Smooth muscle cell (in vitro differentiated cells): ENCODE measurements around the gene PRG2. TPM values are rescaled to one million over a fixed set of nuclear protein-coding genes. Genes with fewer than 3 reads are reported as not detected.

ENCODE experiments used
- DNase-seq: peaks from one replicate; lab custom pipeline; 2025; ENCODE audit not compliant: unreplicated experiment; lab: John Stamatoyannopoulos, UW
- H2AFZ ChIP-seq: fragments of 200-600 bp; sonication (generic); 2 replicates; pipeline ENCODE4 v1.6.0; 2016; ENCODE audit warnings: antibody characterized with exemption, low read depth, mild to moderate bottlenecking
- H3F3A ChIP-seq: fragments of 200-600 bp; sonication (generic); 2 replicates; pipeline ENCODE4 v1.6.0; 2017; ENCODE audit warnings: antibody characterized with exemption, low read depth
- H3K27ac ChIP-seq: fragments of 200-600 bp; sonication (generic); 2 replicates; pipeline ENCODE4 v1.5.1; 2016; ENCODE audit warnings: low read depth, mild to moderate bottlenecking
- H3K27me3 ChIP-seq: fragments of 200-600 bp; sonication (generic); 2 replicates; pipeline ENCODE4 v1.6.1; 2016; ENCODE audit warnings: low read depth, mild to moderate bottlenecking
- H3K36me3 ChIP-seq: fragments of 200-600 bp; sonication (generic); 2 replicates; pipeline ENCODE4 v1.5.1; 2016; ENCODE audit warnings: low read depth
- H3K4me1 ChIP-seq: fragments of 200-600 bp; sonication (generic); 2 replicates; pipeline ENCODE4 v1.5.1; 2016; ENCODE audit warnings: low read depth
- H3K4me2 ChIP-seq: fragments of 200-600 bp; sonication (generic); 2 replicates; pipeline ENCODE4 v1.6.0; 2016; ENCODE audit warnings: mild to moderate bottlenecking
- H3K4me3 ChIP-seq: fragments of 200-600 bp; sonication (generic); 2 replicates; pipeline ENCODE4 v1.5.1; 2016; ENCODE audit warnings: mild to moderate bottlenecking
- H3K79me2 ChIP-seq: fragments of 200-600 bp; sonication (generic); 2 replicates; pipeline ENCODE4 v1.6.0; 2016; ENCODE audit warnings: low read depth, mild to moderate bottlenecking
- H3K9ac ChIP-seq: fragments of 200-600 bp; sonication (generic); 2 replicates; pipeline ENCODE4 v1.6.0; 2016; ENCODE audit warnings: low read depth
- H3K9me3 ChIP-seq: fragments of 200-600 bp; sonication (generic); replicated peaks from 2 replicates; pipeline ENCODE4 v1.5.1; 2016; ENCODE audit warnings: low read depth
- H4K20me1 ChIP-seq: fragments of 200-600 bp; sonication (generic); 2 replicates; pipeline ENCODE4 v1.6.0; 2016; ENCODE audit warnings: low read depth
- WGBS: methylation state at CpG from one replicate; pipeline ENCODE4 v1.1.7; 2016; ENCODE audit warnings: low lambda C conversion rate; 5-methylcytosine and 5-hydroxymethylcytosine counted together
- polyA plus RNA-seq: library from polyadenylated mRNA; unstranded; fragments of >200 nt; fragmentation: Nextera tagmentation; extraction: Ambion mirVana; gene quantifications from 2 replicates; pipeline ENCODE4 v1.2.1, GENCODE V29; 2016
- total RNA-seq: library from RNA; depleted of rRNA; stranded (reverse); fragments of >200 nt; gene quantifications from 2 replicates; pipeline ENCODE4 v1.2.3, GENCODE V29; 2014
- TF ChIP-seq, protein P1 (sequence below): fragments of 200-600 bp; sonication (generic); IDR thresholded peaks from 2 replicates; pipeline ENCODE4 v1.5.1; 2017; ENCODE audit warnings: borderline replicate concordance, mild to moderate bottlenecking, antibody characterized with exemption; ENCODE audit not compliant: insufficient read depth, poor library complexity, severe bottlenecking

PRG2 gene
- total and polyA plus RNA-seq, 2 experiments from 2014 or later = not detected

DNA sequence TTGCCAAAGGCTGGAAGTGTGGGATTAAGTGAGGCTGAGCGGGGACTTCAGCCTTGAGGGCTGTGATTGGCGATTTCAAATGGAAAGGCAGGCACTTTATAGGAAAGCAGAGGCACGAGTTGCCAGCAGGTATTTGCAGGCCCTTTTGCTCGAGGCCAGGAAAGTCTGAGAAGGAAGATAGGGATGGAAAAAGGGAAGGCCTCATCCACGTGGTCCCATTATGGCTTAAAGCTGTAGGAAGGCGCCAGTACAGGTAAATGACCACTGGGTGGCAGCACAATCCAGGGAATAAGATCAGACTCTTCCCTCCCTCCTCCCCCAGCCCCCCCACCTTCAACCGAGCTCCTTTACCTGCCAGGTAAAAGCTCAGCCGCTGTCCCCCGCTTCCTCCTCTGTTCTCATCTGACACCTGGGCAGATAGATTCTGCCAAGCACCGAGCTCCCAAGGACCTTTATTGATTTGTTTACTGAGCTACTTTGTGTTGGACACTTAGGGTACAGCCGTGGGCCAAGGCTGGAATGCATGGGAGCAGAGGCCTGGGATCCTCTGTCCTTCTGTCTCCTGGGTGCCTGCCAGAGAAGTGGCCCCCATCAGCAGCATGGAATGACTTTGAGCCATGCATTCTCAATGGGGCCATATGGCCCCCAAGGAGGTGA is 44.8 kb downstream of the PRG2 start:
- no peaks in the 10 kb centered on the region for H3K79me2 ChIP-seq
- peak; percentile 8 for DNase-seq
- 22% methylated on average over 11 of the region's 11 CpGs for WGBS
- no peaks in the 10 kb centered on the region for H3K9me3 ChIP-seq
- H3K4me1 ChIP-seq = peaks cover 10% of the 10 kb centered on the region
- H3K4me3 ChIP-seq = no peak overlapping the region
- no peaks in the 10 kb centered on the region for H4K20me1 ChIP-seq
- no peak overlapping the region for H2AFZ ChIP-seq
- H3K27me3 ChIP-seq = no peaks in the 10 kb centered on the region
- H3K27ac ChIP-seq = no peak overlapping the region
- TF ChIP-seq, protein P1, sequence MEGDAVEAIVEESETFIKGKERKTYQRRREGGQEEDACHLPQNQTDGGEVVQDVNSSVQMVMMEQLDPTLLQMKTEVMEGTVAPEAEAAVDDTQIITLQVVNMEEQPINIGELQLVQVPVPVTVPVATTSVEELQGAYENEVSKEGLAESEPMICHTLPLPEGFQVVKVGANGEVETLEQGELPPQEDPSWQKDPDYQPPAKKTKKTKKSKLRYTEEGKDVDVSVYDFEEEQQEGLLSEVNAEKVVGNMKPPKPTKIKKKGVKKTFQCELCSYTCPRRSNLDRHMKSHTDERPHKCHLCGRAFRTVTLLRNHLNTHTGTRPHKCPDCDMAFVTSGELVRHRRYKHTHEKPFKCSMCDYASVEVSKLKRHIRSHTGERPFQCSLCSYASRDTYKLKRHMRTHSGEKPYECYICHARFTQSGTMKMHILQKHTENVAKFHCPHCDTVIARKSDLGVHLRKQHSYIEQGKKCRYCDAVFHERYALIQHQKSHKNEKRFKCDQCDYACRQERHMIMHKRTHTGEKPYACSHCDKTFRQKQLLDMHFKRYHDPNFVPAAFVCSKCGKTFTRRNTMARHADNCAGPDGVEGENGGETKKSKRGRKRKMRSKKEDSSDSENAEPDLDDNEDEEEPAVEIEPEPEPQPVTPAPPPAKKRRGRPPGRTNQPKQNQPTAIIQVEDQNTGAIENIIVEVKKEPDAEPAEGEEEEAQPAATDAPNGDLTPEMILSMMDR = peak; percentile 82
- H3K36me3 ChIP-seq = no peaks in the 10 kb centered on the region
- H3K9ac ChIP-seq = no peak overlapping the region
- no peaks in the 10 kb centered on the region for H3F3A ChIP-seq
- H3K4me2 ChIP-seq = no peak overlapping the region

DNA sequence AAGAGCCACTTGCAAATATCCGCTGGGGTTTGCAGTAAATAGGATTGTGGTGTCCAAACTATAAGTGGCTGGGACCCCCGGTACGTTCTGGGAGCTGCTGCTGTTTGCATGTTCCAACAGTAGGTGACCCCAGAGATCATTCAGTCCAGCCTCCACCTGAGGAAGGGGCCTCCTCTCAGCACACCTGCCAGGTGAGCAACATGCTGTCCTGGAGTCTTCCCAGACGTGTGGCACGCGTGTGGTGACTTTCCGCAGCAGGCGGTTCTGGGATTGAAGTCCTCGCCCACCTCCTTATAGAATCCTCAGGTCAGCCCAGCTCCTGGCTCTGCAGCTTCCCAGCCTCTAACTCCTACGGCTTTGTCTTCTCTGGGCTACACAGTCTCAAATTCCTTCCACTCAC is 45.6 kb downstream of the PRG2 start:
- Histone ChIP-seq H3K79me2 (no peaks in the 10 kb centered on the region), H3K9ac (no peak overlapping the region)
- WGBS = 97% methylated on average over 10 of the region's 10 CpGs

DNA sequence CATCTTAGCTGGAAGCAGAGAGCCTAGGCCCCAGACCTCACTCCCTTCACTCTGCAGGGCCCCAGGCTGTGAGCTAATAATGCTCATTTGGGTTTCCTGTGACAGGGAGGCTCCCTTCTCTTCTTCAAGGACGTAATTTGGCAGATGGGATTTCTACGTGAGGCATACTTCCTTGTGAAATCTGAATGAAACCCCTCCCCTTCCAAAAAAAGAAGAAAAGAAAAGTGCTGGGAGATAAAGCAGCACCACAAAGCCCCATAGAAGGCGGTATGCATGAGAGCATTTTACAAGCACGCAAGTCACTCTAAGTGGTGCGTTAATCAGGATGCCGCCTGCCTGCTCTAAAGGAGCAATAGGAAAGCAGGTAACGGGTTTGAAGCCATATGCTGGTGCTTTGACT is 46.6 kb downstream of the PRG2 start:
- Histone ChIP-seq H4K20me1 (no peaks in the 10 kb centered on the region), H3F3A (no peaks in the 10 kb centered on the region), H3K9ac (no peak overlapping the region), H3K9me3 (no peaks in the 10 kb centered on the region), H3K4me2 (no peak overlapping the region), H3K27ac (no peak overlapping the region), H3K36me3 (no peaks in the 10 kb centered on the region), H2AFZ (no peak overlapping the region), H3K27me3 (no peaks in the 10 kb centered on the region), H3K4me3 (no peak overlapping the region), H3K4me1 (peaks cover 13% of the 10 kb centered on the region), H3K79me2 (no peaks in the 10 kb centered on the region)
- DNase-seq = no peak
- TF ChIP-seq, protein P1 = no peak
- WGBS = 40% methylated on average over 7 of the region's 7 CpGs

More for the DNA sequence above, 45.6 kb downstream of the PRG2 start:
- H4K20me1 ChIP-seq = no peaks in the 10 kb centered on the region
- no peak for DNase-seq
- no peak overlapping the region for H3K4me3 ChIP-seq
- no peaks in the 10 kb centered on the region for H3K36me3 ChIP-seq
- H3K4me1 ChIP-seq = peaks cover 10% of the 10 kb centered on the region
- H3K4me2 ChIP-seq = no peak overlapping the region
- TF ChIP-seq, protein P1 = no peak
- H3K27me3 ChIP-seq = no peaks in the 10 kb centered on the region
- no peak overlapping the region for H3K27ac ChIP-seq
- H2AFZ ChIP-seq = no peak overlapping the region
- H3F3A ChIP-seq = no peaks in the 10 kb centered on the region
- no peaks in the 10 kb centered on the region for H3K9me3 ChIP-seq

DNA sequence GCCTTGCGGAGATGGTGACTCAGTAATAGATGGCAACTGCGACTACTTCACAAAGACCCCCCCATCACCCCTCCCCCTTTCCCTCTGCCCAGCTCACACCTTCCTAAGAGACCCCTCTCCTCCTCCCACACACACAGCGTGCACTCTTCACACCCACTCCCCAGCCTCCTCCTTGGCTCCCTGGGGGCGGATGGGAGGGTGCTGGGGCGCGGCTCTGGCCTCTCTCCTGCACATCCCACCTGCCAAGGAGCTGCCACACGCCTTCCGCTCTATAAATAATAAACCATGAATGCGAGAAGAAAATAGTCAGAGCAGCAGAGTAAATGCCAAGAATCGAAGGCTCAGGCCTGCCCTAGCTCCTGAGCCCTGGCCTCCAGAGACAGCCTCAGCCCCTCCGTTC is 47.7 kb downstream of the PRG2 start:
- H2AFZ ChIP-seq = no peak overlapping the region
- no peak for DNase-seq
- H3K79me2 ChIP-seq = no peaks in the 10 kb centered on the region
- no peaks in the 10 kb centered on the region for H4K20me1 ChIP-seq
- WGBS = 96% methylated on average over 10 of the region's 11 CpGs
- no peaks in the 10 kb centered on the region for H3K36me3 ChIP-seq
- no peaks in the 10 kb centered on the region for H3K27me3 ChIP-seq
- H3K9me3 ChIP-seq = no peaks in the 10 kb centered on the region
- peaks cover 20% of the 10 kb centered on the region for H3K4me1 ChIP-seq
- H3F3A ChIP-seq = no peaks in the 10 kb centered on the region
- no peak overlapping the region for H3K4me3 ChIP-seq
- TF ChIP-seq, protein P1 = no peak
- no peak overlapping the region for H3K9ac ChIP-seq
- H3K4me2 ChIP-seq = no peak overlapping the region
- no peak overlapping the region for H3K27ac ChIP-seq
